K562 (cell line): Measurements from ENCODE around the gene GRIK5. TPM values are rescaled to one million over a fixed set of nuclear protein-coding genes. Genes with fewer than 3 reads are reported as not detected.

Source experiments
- ATAC-seq: fragments of 200-7000 bp; cut with Tn5 transposase; 3 replicates; pipeline ENCODE4 v1.9.1; 2020; ENCODE audit warnings: moderate library complexity
- BruUV-seq: library from RNA; stranded (reverse); fragments of 400-500 nt; replicated peaks from 2 replicates; lab custom pipeline; 2021; lab: Mats Ljungman, UMichigan
- CTCF ChIA-PET: fragments of 300-600 bp; formaldehyde crosslinking; extraction: SDS; loops from one replicate; lab custom pipeline; 2021; ENCODE audit warnings: low intra/inter-chr PET ratio; lab: Yijun Ruan, JAX
- POLR2A ChIA-PET: fragments of 300-600, 350-650 bp; sonication (Branson Sonifier 250); formaldehyde crosslinking; extraction: SDS; loops from one replicate; lab custom pipeline; 2021; ENCODE audit warnings: antibody characterized with exemption, inconsistent platforms; lab: Yijun Ruan, JAX
- DNase-seq, 4 experiments: peaks; one replicate each; pipeline versions ENCODE4 v3.0.0 to v3.0.0-alpha.2; 2011 to 2018; ENCODE audit warnings: low spot score in 3 of 4, mixed read lengths in 3 of 4; ENCODE audit errors: extremely low read depth in 1 of 4
- FAIRE-seq: peaks from 2 replicates; lab custom pipeline; 2011; peaks lifted over from hg19 to GRCh38; lab: Jason Lieb, UNC
- H2AFZ ChIP-seq: 2 replicates; pipeline ENCODE4 v1.6.0; 2011; ENCODE audit warnings: low read depth, low read length, control low read depth, inconsistent platforms
- H3K27ac ChIP-seq: fragments of 200-600 bp; 3 replicates; pipeline ENCODE4 v1.8.0; 2011; ENCODE audit warnings: low read depth, mild to moderate bottlenecking, control low read depth, inconsistent platforms, low read length, moderate library complexity, mixed read lengths; ENCODE audit errors: extremely low read depth
- H3K27me3 ChIP-seq, 2 experiments: fragments of 300-600 bp in 1 of 2; 2 replicates in 1 of 2; 3 replicates in 1 of 2; pipeline versions ENCODE4 v1.6.0 to v1.8.0; 2011; ENCODE audit warnings: inconsistent platforms in 2 of 2, low read length in 2 of 2, mild to moderate bottlenecking in 1 of 2, mixed read lengths in 1 of 2, moderate library complexity in 1 of 2; ENCODE audit not compliant: control insufficient read depth in 2 of 2, insufficient read depth in 2 of 2
- H3K36me3 ChIP-seq: fragments of 300-600 bp; 3 replicates; pipeline ENCODE4 v1.8.0; 2011; ENCODE audit warnings: mild to moderate bottlenecking, low read length, inconsistent platforms; ENCODE audit not compliant: control insufficient read depth, insufficient read depth
- H3K4me1 ChIP-seq, 2 experiments: fragments of 200-600 bp in 1 of 2; replicated peaks in 1 of 2; 2 replicates in 1 of 2; 3 replicates in 1 of 2; pipeline versions ENCODE4 v1.5.1 to v1.8.0; 2011; ENCODE audit warnings: inconsistent platforms in 2 of 2, low read length in 2 of 2, mild to moderate bottlenecking in 1 of 2, mixed read lengths in 1 of 2, moderate library complexity in 1 of 2; ENCODE audit not compliant: control insufficient read depth in 2 of 2, insufficient read depth in 2 of 2
- H3K4me2 ChIP-seq: 2 replicates; pipeline ENCODE4 v1.6.1; 2011; ENCODE audit warnings: low read length, control low read depth, inconsistent platforms, mixed read lengths; ENCODE audit not compliant: insufficient read depth
- H3K4me3 ChIP-seq: fragments of 200-600 bp; sonication (generic), shearing (Covaris generic); 2 replicates; pipeline ENCODE4 v1.5.1; 2016; ENCODE audit warnings: control low read depth, inconsistent platforms
- H3K79me2 ChIP-seq: fragments of 200-600 bp; 3 replicates; pipeline ENCODE4 v1.8.0; 2011; ENCODE audit warnings: low read length, inconsistent platforms; ENCODE audit not compliant: control insufficient read depth, insufficient read depth
- H3K9ac ChIP-seq, 2 experiments: 2 replicates each; pipeline versions ENCODE4 v1.6.0 to v1.6.1; 2011; ENCODE audit warnings: low read depth in 2 of 2, low read length in 2 of 2, control low read depth in 1 of 2, inconsistent platforms in 1 of 2, mild to moderate bottlenecking in 1 of 2, mixed read lengths in 1 of 2; ENCODE audit not compliant: insufficient read depth in 1 of 2
- H3K9me1 ChIP-seq: one replicate; pipeline ENCODE4 v1.6.0; 2011; ENCODE audit warnings: inconsistent platforms, mild to moderate bottlenecking, low read length, moderate library complexity; ENCODE audit not compliant: control insufficient read depth, insufficient read depth
- H3K9me3 ChIP-seq: replicated peaks from 2 replicates; pipeline ENCODE4 v1.5.1; 2011; ENCODE audit warnings: low read depth, low read length, inconsistent platforms; ENCODE audit not compliant: control insufficient read depth, insufficient read depth
- H4K20me1 ChIP-seq: replicated peaks from 2 replicates; pipeline ENCODE4 v1.6.1; 2011; ENCODE audit warnings: low read length, inconsistent platforms, mixed read lengths; ENCODE audit not compliant: control insufficient read depth, insufficient read depth
- ARID1B ChIP-seq: fragments of 450-650 bp; IDR thresholded peaks from 2 replicates; pipeline ENCODE4 v1.6.1; 2016; ENCODE audit warnings: antibody characterized with exemption, mild to moderate bottlenecking, inconsistent platforms
- CREB1 ChIP-seq, 2 experiments: sonication (generic) in 1 of 2; formaldehyde crosslinking in 1 of 2; IDR thresholded peaks; 2 replicates each; pipeline versions ENCODE4 v1.6.1 to v1.8.0; 2012 to 2022; ENCODE audit warnings: inconsistent platforms in 1 of 2, mild to moderate bottlenecking in 1 of 2, missing genetic modification reagents in 1 of 2, moderate library complexity in 1 of 2
- HEY1 ChIP-seq: fragments of 250-450 bp; sonication (Bioruptor Pico); IDR thresholded peaks from 2 replicates; pipeline ENCODE4 v1.5.0; 2020; ENCODE audit warnings: mild to moderate bottlenecking, moderate library complexity, borderline replicate concordance
- MTA1 ChIP-seq: fragments of 450-650 bp; IDR thresholded peaks from 2 replicates; pipeline ENCODE4 v1.6.1; 2017; ENCODE audit warnings: borderline replicate concordance
- ZNF395 ChIP-seq: fragments of 200-800 bp; sonication (Bioruptor generic); IDR thresholded peaks from 2 replicates; pipeline ENCODE4 v1.6.1; 2017; ENCODE audit warnings: missing genetic modification characterization, missing compliant biosample characterization
- ZNF507 ChIP-seq: conservative IDR thresholded peaks from 2 replicates; pipeline ENCODE4 v1.6.1; 2017; ENCODE audit warnings: missing genetic modification characterization, missing compliant biosample characterization
- WGBS: fragments of 100-300 bp; shearing (Covaris generic); methylation state at CpG from one replicate; pipeline ENCODE4 v1.1.6; 2016; ENCODE audit warnings: low coverage, mixed read lengths; ENCODE audit not compliant: insufficient coverage; ENCODE audit errors: missing lambda C conversion rate; 5-methylcytosine and 5-hydroxymethylcytosine counted together
- in situ Hi-C: fragments of 300-500 bp; cut with MboI; formaldehyde crosslinking; loops from 4 replicates; pipeline ENCODE4 v1.15.0; 2018; ENCODE audit warnings: inconsistent platforms, mixed read lengths
- intact Hi-C: fragments of 100-400 bp; cut with micrococcal nuclease; formaldehyde crosslinking; loops from 2 replicates; pipeline ENCODE4 v1.14.2; 2022
- polyA plus RNA-seq, 8 experiments: library from polyadenylated mRNA; depleted of rRNA in 4 of 8; stranded (reverse) in 5 of 8; unstranded in 3 of 8; fragments of >200 nt; fragmentation: Nextera tagmentation in 2 of 8; fragmentation: Illumina TruSeq in 1 of 8; extraction: Ambion mirVana in 2 of 8; extraction: Trizol in 1 of 8; gene quantifications; 2 replicates each; pipeline versions ENCODE4 v1.2.1 to v1.2.3, GENCODE V29; 2011 to 2014; ENCODE audit warnings: inconsistent platforms in 1 of 8, missing spikeins in 1 of 8
- total RNA-seq, 7 experiments: library from RNA; depleted of rRNA in 6 of 7; stranded (reverse); fragments of >200 nt in 6 of 7; fragmentation: Illumina TruSeq in 2 of 7; extraction: Trizol in 2 of 7; gene quantifications; 2 replicates each; pipeline versions ENCODE4 v1.2.1 to v1.2.3, GENCODE V29; 2011 to 2021; ENCODE audit warnings: low replicate concordance in 1 of 7
- TF ChIP-seq, protein P1 (sequence below): IDR thresholded peaks from 3 replicates; pipeline ENCODE4 v1.6.1; 2011; ENCODE audit warnings: borderline replicate concordance, mild to moderate bottlenecking, moderate library complexity; ENCODE audit not compliant: insufficient read length; ENCODE audit errors: extremely low read depth
- TF ChIP-seq, protein P2 (sequence below): sonication (generic); formaldehyde crosslinking; IDR thresholded peaks from 2 replicates; pipeline ENCODE4 v1.8.1; 2023; ENCODE audit warnings: mild to moderate bottlenecking, missing genetic modification reagents
- TF ChIP-seq, protein P3 (sequence below): fragments of 250-450 bp; sonication (Bioruptor Pico); IDR thresholded peaks from 2 replicates; pipeline ENCODE4 v1.8.0; 2022; ENCODE audit warnings: inconsistent platforms

GRIK5 gene
- total and polyA plus RNA-seq, 9 of the 15 experiments (the other 6 are each of a cell fraction or from before 2014, with no cell fraction given) = 0.04 to 0.55 (median 0.27) TPM; not detected in 2

GRCh38 chr19:42038666-42039065 is 31.3 kb downstream of the GRIK5 start:
- H3K27me3 ChIP-seq = peaks cover 17 to 37% of the 10 kb centered on the region in 2 experiments; a peak in 4 of 5 replicates
- H3K4me1 ChIP-seq = peaks cover 0 to 6% of the 10 kb centered on the region in 2 experiments; a peak in 1 of 5 replicates
- H3K9me3 ChIP-seq = no peaks in the 10 kb centered on the region
- ChIA-PET CTCF (no interaction called here), POLR2A (interaction anchor here (1.1 to 1.2 kb wide), 3 partner anchors 13 to 158 kb away, joined by 3 read pairs; no protein-coding TSS in a partner anchor)
- H3K4me3 ChIP-seq = no peak overlapping the region
- no peak overlapping the region for H3K27ac ChIP-seq
- DNase-seq = no peak
- peaks cover 6% of the 10 kb centered on the region; the same call in 1 of the 2 replicates for H4K20me1 ChIP-seq
- no peak for ATAC-seq
- H3K79me2 ChIP-seq = no peaks in the 10 kb centered on the region
- no peak for TF ChIP-seq HEY1
- TF ChIP-seq ZNF395 (CRISPR knock-in tag) = no peak
- TF ChIP-seq, protein P1, sequence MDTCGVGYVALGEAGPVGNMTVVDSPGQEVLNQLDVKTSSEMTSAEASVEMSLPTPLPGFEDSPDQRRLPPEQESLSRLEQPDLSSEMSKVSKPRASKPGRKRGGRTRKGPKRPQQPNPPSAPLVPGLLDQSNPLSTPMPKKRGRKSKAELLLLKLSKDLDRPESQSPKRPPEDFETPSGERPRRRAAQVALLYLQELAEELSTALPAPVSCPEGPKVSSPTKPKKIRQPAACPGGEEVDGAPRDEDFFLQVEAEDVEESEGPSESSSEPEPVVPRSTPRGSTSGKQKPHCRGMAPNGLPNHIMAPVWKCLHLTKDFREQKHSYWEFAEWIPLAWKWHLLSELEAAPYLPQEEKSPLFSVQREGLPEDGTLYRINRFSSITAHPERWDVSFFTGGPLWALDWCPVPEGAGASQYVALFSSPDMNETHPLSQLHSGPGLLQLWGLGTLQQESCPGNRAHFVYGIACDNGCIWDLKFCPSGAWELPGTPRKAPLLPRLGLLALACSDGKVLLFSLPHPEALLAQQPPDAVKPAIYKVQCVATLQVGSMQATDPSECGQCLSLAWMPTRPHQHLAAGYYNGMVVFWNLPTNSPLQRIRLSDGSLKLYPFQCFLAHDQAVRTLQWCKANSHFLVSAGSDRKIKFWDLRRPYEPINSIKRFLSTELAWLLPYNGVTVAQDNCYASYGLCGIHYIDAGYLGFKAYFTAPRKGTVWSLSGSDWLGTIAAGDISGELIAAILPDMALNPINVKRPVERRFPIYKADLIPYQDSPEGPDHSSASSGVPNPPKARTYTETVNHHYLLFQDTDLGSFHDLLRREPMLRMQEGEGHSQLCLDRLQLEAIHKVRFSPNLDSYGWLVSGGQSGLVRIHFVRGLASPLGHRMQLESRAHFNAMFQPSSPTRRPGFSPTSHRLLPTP = no peak
- no peak for TF ChIP-seq MTA1
- TF ChIP-seq ZNF507 (tag) = no peak
- TF ChIP-seq, protein P2, sequence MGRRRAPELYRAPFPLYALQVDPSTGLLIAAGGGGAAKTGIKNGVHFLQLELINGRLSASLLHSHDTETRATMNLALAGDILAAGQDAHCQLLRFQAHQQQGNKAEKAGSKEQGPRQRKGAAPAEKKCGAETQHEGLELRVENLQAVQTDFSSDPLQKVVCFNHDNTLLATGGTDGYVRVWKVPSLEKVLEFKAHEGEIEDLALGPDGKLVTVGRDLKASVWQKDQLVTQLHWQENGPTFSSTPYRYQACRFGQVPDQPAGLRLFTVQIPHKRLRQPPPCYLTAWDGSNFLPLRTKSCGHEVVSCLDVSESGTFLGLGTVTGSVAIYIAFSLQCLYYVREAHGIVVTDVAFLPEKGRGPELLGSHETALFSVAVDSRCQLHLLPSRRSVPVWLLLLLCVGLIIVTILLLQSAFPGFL (CRISPR knock-in tag) = no peak
- TF ChIP-seq, protein P3, sequence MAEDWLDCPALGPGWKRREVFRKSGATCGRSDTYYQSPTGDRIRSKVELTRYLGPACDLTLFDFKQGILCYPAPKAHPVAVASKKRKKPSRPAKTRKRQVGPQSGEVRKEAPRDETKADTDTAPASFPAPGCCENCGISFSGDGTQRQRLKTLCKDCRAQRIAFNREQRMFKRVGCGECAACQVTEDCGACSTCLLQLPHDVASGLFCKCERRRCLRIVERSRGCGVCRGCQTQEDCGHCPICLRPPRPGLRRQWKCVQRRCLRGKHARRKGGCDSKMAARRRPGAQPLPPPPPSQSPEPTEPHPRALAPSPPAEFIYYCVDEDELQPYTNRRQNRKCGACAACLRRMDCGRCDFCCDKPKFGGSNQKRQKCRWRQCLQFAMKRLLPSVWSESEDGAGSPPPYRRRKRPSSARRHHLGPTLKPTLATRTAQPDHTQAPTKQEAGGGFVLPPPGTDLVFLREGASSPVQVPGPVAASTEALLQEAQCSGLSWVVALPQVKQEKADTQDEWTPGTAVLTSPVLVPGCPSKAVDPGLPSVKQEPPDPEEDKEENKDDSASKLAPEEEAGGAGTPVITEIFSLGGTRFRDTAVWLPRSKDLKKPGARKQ (CRISPR knock-in tag) = no peak
- TF ChIP-seq ARID1B = no peak
- TF ChIP-seq CREB1 (IDR thresholded peaks at IDR 0.05) = no peak
- TF ChIP-seq CREB1 (CRISPR knock-in tag; IDR thresholded peaks at IDR 0.05) = no peak
- no peak overlapping the region for H2AFZ ChIP-seq
- intact Hi-C loops = no loop called here
- no TSS peak for BruUV-seq
- in situ Hi-C loops = no loop called here
- FAIRE-seq = no peak
- 17% methylated on average over 6 of the region's 6 CpGs for WGBS
- H3K9ac ChIP-seq = peak overlapping the region in 1 of 2 experiments; percentile 36; a peak in 1 of 4 replicates
- no peaks in the 10 kb centered on the region for H3K36me3 ChIP-seq
- H3K9me1 ChIP-seq = no peaks in the 10 kb centered on the region
- H3K4me2 ChIP-seq = no peak overlapping the region
